Smooth muscle cell (in vitro differentiated cells): ENCODE measurements around the gene ZNF467. TPM values are rescaled to one million over a fixed set of nuclear protein-coding genes. Genes with fewer than 3 reads are reported as not detected.
A peak's percentile ranks its signal among the peaks of the same experiment; 100 is the strongest.

Experiments
- DNase-seq: peaks from one replicate; lab custom pipeline; 2025; ENCODE audit not compliant: unreplicated experiment; lab: John Stamatoyannopoulos, UW
- H2AFZ ChIP-seq: fragments of 200-600 bp; sonication (generic); 2 replicates; pipeline ENCODE4 v1.6.0; 2016; ENCODE audit warnings: antibody characterized with exemption, low read depth, mild to moderate bottlenecking
- H3F3A ChIP-seq: fragments of 200-600 bp; sonication (generic); 2 replicates; pipeline ENCODE4 v1.6.0; 2017; ENCODE audit warnings: antibody characterized with exemption, low read depth
- H3K27ac ChIP-seq: fragments of 200-600 bp; sonication (generic); 2 replicates; pipeline ENCODE4 v1.5.1; 2016; ENCODE audit warnings: low read depth, mild to moderate bottlenecking
- H3K27me3 ChIP-seq: fragments of 200-600 bp; sonication (generic); 2 replicates; pipeline ENCODE4 v1.6.1; 2016; ENCODE audit warnings: low read depth, mild to moderate bottlenecking
- H3K36me3 ChIP-seq: fragments of 200-600 bp; sonication (generic); 2 replicates; pipeline ENCODE4 v1.5.1; 2016; ENCODE audit warnings: low read depth
- H3K4me1 ChIP-seq: fragments of 200-600 bp; sonication (generic); 2 replicates; pipeline ENCODE4 v1.5.1; 2016; ENCODE audit warnings: low read depth
- H3K4me2 ChIP-seq: fragments of 200-600 bp; sonication (generic); 2 replicates; pipeline ENCODE4 v1.6.0; 2016; ENCODE audit warnings: mild to moderate bottlenecking
- H3K4me3 ChIP-seq: fragments of 200-600 bp; sonication (generic); 2 replicates; pipeline ENCODE4 v1.5.1; 2016; ENCODE audit warnings: mild to moderate bottlenecking
- H3K79me2 ChIP-seq: fragments of 200-600 bp; sonication (generic); 2 replicates; pipeline ENCODE4 v1.6.0; 2016; ENCODE audit warnings: low read depth, mild to moderate bottlenecking
- H3K9ac ChIP-seq: fragments of 200-600 bp; sonication (generic); 2 replicates; pipeline ENCODE4 v1.6.0; 2016; ENCODE audit warnings: low read depth
- H3K9me3 ChIP-seq: fragments of 200-600 bp; sonication (generic); replicated peaks from 2 replicates; pipeline ENCODE4 v1.5.1; 2016; ENCODE audit warnings: low read depth
- H4K20me1 ChIP-seq: fragments of 200-600 bp; sonication (generic); 2 replicates; pipeline ENCODE4 v1.6.0; 2016; ENCODE audit warnings: low read depth
- CTCF ChIP-seq: fragments of 200-600 bp; sonication (generic); IDR thresholded peaks from 2 replicates; pipeline ENCODE4 v1.5.1; 2017; ENCODE audit warnings: borderline replicate concordance, mild to moderate bottlenecking, antibody characterized with exemption; ENCODE audit not compliant: insufficient read depth, poor library complexity, severe bottlenecking
- WGBS: methylation state at CpG from one replicate; pipeline ENCODE4 v1.1.7; 2016; ENCODE audit warnings: low lambda C conversion rate; 5-methylcytosine and 5-hydroxymethylcytosine counted together
- polyA plus RNA-seq: library from polyadenylated mRNA; unstranded; fragments of >200 nt; fragmentation: Nextera tagmentation; extraction: Ambion mirVana; gene quantifications from 2 replicates; pipeline ENCODE4 v1.2.1, GENCODE V29; 2016
- total RNA-seq: library from RNA; depleted of rRNA; stranded (reverse); fragments of >200 nt; gene quantifications from 2 replicates; pipeline ENCODE4 v1.2.3, GENCODE V29; 2014

The ZNF467 gene
- total and polyA plus RNA-seq, 2 experiments from 2014 or later, result 2.0 to 8.2 TPM

- peak overlapping the region; percentile 89 for H3K4me2 ChIP-seq
- 93% methylated on average over 4 of the region's 4 CpGs for whole genome bisulfite sequencing
- no peak for TF ChIP-seq CTCF
- peaks cover 22% of the 10 kb centered on the region for H3K79me2 ChIP-seq
- H3K36me3 ChIP-seq, result no peaks in the 10 kb centered on the region
- peaks cover 2% of the 10 kb centered on the region for H3F3A ChIP-seq
- H3K4me1 ChIP-seq, result peaks cover 8% of the 10 kb centered on the region
- H3K9ac ChIP-seq, result no peak overlapping the region
- H3K9me3 ChIP-seq, result no peaks in the 10 kb centered on the region
- no peaks in the 10 kb centered on the region for H3K27me3 ChIP-seq
- no peak overlapping the region for H2AFZ ChIP-seq
- H4K20me1 ChIP-seq, result peaks cover 13% of the 10 kb centered on the region
- peak overlapping the region; percentile 4 for H3K27ac ChIP-seq
- H3K4me3 ChIP-seq, result no peak overlapping the region
- no peak for DNase-seq
These were observed 56.5 kb downstream of the ZNF467 start for GRCh38 chr7:149716932-149717307.

GRCh38 chr7:149716007-149716931, 57.1 kb downstream of the ZNF467 start:
- peak overlapping the region; percentile 4 for H3K27ac ChIP-seq
- H3K4me1 ChIP-seq, result peaks cover 8% of the 10 kb centered on the region
- H3K9me3 ChIP-seq, result no peaks in the 10 kb centered on the region
- H3K4me3 ChIP-seq, result peak overlapping the region; percentile 71
- H3F3A ChIP-seq, result peaks cover 2% of the 10 kb centered on the region
- TF ChIP-seq CTCF, result no peak
- H3K9ac ChIP-seq, result no peak overlapping the region
- peaks cover 13% of the 10 kb centered on the region for H4K20me1 ChIP-seq
- no peaks in the 10 kb centered on the region for H3K27me3 ChIP-seq
- WGBS, result 60% methylated on average over 11 of the region's 11 CpGs
- H3K36me3 ChIP-seq, result no peaks in the 10 kb centered on the region
- H3K79me2 ChIP-seq, result peaks cover 22% of the 10 kb centered on the region
- no peak overlapping the region for H2AFZ ChIP-seq
- H3K4me2 ChIP-seq, result peak overlapping the region; percentile 89
- DNase-seq, result no peak

- TF ChIP-seq CTCF, result no peak
These were observed 57.9 kb downstream of the ZNF467 start for GRCh38 chr7:149715476-149715875.

More at GRCh38 chr7:149715476-149715875, 57.9 kb downstream of the ZNF467 start:
- H3K4me3 ChIP-seq, result peak overlapping the region; percentile 71
- H3K9ac ChIP-seq, result peak overlapping the region; percentile 59
- WGBS, result 42% methylated on average over 8 of the region's 8 CpGs
- peak overlapping the region; percentile 23 for H3K27ac ChIP-seq
- H3K9me3 ChIP-seq, result no peaks in the 10 kb centered on the region
- DNase-seq, result no peak
- H3K27me3 ChIP-seq, result no peaks in the 10 kb centered on the region
- H3K4me2 ChIP-seq, result peak overlapping the region; percentile 89
- no peaks in the 10 kb centered on the region for H3K36me3 ChIP-seq
- peaks cover 22% of the 10 kb centered on the region for H3K79me2 ChIP-seq
- H3F3A ChIP-seq, result peaks cover 2% of the 10 kb centered on the region
- H3K4me1 ChIP-seq, result peaks cover 8% of the 10 kb centered on the region
- H2AFZ ChIP-seq, result peak overlapping the region; percentile 65
- peaks cover 9% of the 10 kb centered on the region for H4K20me1 ChIP-seq
